Dermis blood vessel endothelial cell (primary cell): ENCODE results near the gene KRT34. TPM values are rescaled to one million over a fixed set of nuclear protein-coding genes. Genes with fewer than 3 reads are reported as not detected.
"Not testable (repeated sequence)": the region's sequence is repeated elsewhere in the genome, so short reads cannot be mapped to it uniquely, and the experiment has no call there.

Experiments
- DNase-seq: peaks from one replicate; pipeline ENCODE4 v3.0.0; 2010
- total RNA-seq: library from RNA; depleted of rRNA; stranded (reverse); fragments of >200 nt; gene quantifications from 2 replicates; pipeline ENCODE4 v1.2.3, GENCODE V29; 2014

KRT34 gene
- total RNA-seq, 1 donor from 2014 or later: 0.51 TPM

- DNase-seq: no peak
Measured at GRCh38 chr17:41360296-41360995, 21.7 kb downstream of the KRT34 start.

- no peak for DNase-seq
Measured at GRCh38 chr17:41354536-41354935, 27.6 kb downstream of the KRT34 start.

DNA sequence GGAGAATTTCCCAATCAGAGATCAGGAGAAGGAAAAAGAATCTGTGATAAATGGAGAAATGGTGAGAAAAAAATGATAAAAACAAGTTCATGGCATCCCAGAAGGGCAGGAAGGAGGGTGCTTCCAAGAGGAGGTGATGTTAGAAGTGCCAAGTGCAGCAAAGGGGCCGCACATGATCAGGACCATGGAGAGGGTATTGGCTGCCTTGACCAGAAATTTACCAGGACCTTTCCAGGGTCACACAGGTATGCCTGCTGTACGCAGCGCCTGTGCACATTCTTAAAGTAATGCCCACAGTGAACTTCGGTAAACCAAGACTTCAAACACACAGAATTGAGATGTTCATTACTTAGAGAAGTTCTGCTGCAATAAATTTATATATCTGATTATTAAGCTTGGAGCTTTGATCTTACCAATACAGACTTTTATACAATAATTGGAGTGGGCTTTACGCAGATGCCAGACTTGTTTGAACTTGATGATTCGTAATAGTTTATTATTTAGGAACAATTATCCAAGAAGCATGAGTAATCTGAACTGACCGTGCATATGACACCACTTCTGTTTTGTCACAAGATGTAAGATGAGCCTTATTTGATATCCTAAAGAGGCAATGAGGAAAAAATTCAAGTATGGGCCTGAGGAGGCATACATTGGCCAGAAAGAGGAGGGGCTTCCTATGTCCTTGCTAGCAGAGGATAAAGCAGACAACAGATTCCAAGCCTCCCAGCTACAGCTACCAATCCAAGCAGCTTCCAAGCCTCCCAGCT is 29.3 kb downstream of the KRT34 start:
- DNase-seq: peak; percentile 5

DNA sequence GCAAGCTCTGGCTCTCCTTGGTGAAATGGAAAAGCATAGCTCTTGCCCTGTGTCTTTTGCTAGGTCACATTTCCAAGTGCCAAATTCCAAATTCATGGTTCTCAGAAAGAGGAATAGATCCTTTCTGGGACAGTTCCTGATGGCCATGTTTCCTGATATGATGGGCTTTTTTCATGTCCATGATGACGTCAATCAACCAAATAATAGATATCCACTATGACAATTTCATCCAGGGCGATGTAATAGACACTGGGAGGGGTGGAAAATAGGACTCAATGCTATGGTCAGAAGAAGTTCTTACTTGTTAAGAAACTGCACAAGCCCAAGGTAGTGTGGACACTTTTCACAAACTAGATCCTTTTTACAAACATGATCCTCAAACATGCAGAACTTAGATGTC is 30.9 kb downstream of the KRT34 start:
- no peak for DNase-seq

DNA sequence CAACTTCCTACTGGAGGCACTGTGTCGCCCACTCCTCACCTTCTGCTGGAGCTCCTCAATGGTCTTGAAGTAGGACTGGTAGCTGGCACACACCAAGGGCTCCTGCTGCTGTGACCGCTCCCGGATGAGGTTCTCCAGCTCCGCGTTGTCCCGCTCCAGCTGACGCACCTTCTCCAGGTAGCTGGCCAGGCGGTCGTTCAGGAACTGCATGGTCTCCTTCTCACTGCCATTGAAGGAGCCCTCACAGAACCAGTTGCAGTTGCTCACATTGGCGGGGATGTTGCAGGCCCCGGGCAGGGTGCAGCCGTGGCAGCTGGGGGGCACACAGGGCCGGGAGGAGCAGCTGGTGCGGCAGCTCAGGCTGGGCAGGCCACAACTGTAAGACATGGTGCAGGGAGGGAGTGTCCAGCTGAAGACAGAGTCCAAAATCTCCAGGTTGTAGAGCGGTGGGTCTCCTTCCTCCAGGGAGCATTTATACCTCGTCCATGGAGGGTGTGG is 31.7 kb downstream of the KRT34 start, which contains the start of gene KRT33A:
Gene KRT33A, minus strand, starts transcription at position 448 of the 498 bp plus-strand sequence. Its CDS starts 61 bp downstream, at position 387.
- not testable (repeated sequence) for DNase-seq

GRCh38 chr17:41347869-41348760 is 34.0 kb downstream of the KRT34 start:
- no peak for DNase-seq

GRCh38 chr17:41346421-41346820 is 35.7 kb downstream of the KRT34 start:
- DNase-seq: not testable (repeated sequence)

DNA sequence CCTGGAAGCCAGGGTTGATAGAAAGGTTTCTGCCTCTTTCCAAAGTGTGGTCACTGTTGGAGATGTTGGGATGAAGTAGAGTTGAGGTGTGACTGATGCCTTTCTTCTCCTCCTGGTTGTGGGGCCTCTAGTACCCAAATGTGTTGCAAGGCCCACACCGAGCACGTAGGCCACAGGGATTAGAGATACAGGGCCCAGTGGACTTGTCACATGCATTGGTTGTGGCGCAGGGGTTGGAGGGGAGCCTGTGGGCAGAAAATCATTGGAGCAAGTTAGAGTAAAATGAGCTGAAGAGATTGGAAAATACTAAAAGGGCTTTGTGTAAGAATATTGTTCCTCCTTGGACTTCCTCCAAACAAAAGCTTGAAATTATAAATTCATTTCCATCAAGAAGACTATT is 36.1 kb downstream of the KRT34 start:
- DNase-seq: no peak

- DNase-seq: no peak
Measured at GRCh38 chr17:41343029-41343428, 39.1 kb downstream of the KRT34 start.

DNA sequence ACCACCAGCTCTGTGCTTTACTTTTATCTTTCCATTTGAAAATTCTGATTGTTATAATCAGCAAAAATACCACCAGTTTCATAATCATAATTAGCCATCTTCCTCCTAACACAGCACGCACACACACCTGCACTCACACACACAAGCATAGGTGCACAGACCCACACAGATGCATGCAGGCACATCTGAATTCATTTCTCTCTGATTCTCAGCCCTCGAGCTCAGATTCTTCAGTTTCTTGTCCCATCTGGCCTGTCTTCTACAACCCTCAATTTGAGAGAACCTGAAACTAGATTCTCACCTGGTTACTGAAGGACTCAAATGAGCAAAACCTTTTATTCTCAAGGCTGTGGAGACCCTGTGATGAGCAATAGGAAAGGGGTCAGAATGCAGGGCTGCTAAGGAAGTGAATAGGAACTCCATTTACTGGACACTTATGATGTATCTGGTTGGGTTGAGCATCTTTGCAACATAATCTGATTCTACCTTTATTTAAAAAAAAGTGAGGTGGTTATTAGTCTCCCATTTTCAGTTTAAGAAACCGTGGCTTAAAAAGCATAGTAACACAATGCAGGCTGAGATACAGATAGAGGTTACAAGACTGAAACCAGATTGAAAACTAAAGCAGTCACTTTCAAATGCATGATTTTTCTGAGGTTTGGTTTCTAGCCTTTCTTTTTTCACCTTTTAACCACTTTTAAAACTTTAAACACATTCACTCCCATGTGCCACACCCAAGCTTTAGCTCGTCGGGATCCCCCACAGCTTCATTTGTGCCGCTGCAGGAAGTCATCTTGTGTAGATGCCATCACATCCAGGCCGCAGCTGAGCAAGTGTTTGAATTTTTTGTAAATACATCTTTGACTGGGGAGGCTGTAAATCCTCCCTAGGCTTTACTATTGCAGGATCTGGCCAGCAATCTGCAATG is 40.9 kb downstream of the KRT34 start:
- no peak for DNase-seq

DNA sequence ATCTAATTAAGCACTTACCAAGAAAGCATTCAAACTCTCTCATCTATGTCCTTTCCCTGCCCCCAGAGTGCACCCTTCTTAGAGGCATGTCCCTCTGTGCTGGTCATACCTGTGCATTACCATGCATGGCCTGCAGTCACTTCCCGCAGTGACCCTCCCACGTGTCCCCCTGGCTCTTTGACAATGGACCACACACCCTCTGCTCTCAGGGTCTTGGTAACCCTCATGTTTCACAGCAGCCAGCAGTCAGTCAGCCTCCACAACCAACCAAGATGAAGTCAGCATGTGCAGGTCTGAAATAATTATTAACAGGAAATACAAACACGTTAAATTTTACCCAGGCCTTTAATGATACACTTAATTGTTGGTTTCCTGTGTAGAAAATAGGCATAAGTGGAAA is 41.6 kb downstream of the KRT34 start:
- DNase-seq: no peak

GRCh38 chr17:41339571-41340172 is 42.4 kb downstream of the KRT34 start:
- DNase-seq: no peak

- DNase-seq: no peak
Measured at GRCh38 chr17:41338961-41339485, 43.1 kb downstream of the KRT34 start.

GRCh38 chr17:41335747-41336146 is 46.4 kb downstream of the KRT34 start:
- no peak for DNase-seq

DNA sequence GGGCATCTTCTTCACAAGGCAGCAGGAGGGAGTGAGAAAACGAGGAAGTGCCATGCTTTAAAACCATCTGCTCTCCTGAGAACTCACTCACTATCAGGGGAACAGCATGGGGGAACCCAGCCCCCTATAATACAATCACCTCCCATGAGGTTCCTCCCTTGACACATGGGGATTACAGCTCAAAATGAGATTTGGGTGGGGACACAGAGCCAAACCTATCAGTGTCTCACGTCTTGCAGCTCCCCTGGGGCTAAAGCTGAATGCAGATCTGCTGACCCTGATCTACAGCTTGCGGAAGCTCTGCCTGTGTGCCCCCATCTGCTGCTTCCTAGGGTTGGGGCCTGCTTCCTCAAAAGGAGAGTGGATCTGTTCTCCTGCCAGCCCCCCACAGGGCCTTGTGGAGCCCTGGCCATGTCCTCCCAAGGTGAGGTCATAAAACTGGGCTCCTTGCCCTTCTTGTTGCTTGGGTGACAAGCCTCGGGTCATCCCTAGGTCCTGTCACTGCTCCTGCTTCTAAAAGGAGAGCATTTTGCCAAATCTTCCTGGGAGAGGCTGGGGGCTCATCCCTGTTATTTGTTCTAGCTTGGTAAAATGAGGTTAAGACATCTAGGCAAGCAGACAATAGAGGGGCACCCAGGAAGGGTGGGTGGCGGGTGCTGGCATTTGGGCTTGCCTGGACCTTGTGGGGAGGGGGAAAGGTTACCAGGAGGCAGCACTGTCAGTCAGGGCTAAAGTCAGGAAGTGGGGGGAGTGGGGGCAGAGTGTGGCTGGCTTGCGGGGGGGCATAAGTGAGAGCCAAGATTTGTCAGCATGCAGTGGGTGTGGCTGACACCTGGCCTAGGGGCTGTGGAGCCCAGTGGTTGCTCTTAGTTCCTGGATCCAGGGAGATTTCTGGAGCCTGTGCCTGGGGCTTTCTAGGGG is 47.5 kb downstream of the KRT34 start:
- no peak for DNase-seq

- DNase-seq: no peak
Measured at GRCh38 chr17:41333836-41334235, 48.3 kb downstream of the KRT34 start.

DNA sequence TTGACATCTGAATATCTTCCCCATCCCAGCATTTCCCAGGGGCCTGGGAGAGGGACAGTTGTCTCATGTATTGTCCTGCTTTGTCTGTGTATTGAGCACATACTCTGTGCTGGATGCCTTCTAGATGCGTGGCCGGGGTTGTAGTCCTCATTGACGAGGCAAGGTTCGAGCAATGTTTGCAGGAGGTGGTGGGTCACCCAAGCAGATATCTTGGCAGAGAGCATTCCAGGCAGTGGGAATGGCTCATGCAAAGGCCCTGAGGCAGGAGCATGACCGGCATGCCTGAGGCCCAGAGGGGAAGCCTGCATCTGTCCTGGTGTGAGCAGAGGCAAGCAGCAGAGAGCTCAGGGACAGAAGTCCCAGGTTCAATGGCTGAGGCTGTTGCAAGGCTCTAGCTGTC is 49.0 kb downstream of the KRT34 start:
- no peak for DNase-seq

- no peak for DNase-seq
Measured at GRCh38 chr17:41332239-41332638, 49.9 kb downstream of the KRT34 start.

- DNase-seq: no peak
Measured at GRCh38 chr17:41331606-41332005, 50.5 kb downstream of the KRT34 start.
